Stimulated activated CD4-positive, alpha-beta T cell treated with anti-CD3 and anti-CD28 coated beads, TNF-alpha, amount 100 ng/mL, for 4 hours (primary cell): Measurements from ENCODE around the gene ZACN.
A peak's percentile ranks its signal among the peaks of the same experiment; 100 is the strongest.

Experiments
- DNase-seq, 3 experiments: peaks; one replicate each; pipeline ENCODE4 v3.0.0-alpha.2; 2020; ENCODE audit warnings: low read depth in 3 of 3

ZACN gene

GRCh38 chr17:76102944-76103273, 23.9 kb downstream of the ZACN start:
- DNase-seq, result no peak

DNA sequence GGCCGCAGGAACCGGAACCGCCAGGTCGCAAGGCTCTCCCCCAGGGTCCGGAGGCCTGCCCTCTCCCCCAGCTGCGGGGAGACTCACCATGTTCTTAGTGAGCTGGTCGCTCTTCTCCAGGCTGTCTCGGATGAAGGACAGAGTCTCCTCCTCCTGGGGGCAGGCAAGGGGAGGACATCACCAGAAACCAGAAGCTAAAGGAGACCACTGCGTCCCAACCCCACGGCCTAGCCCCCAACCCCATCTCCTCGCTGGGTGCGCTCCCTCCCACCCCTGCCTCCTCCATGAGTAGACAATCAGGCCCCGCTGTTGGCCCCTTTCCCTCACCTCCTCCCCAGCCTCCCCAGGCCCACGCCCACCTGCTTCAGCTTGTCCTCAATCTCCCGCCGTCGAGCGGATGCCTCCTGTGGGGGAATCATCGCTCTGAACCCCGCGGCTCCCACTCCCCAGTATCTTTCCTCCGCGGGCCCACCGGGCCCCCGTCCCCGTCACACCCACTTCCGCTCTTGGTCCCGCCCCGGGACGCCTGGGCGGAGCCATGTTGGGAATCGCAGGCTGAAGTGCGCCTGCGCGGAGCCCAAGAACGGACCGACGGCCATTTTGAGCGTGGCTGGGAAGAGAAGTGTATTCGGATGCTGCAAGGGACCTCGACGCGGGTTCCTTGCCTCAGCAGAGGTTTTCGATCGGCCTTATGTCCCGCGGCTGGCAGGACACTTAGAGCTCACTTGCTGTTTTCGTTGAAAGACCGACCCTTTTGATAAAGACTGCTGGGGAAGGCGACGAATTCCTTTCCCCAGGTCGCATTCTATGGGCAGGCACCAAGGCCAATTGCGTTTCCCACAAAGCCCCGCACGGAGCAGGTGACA, 24.5 kb downstream of the ZACN start, which contains the start of gene EXOC7:
Gene EXOC7 (minus strand): TSS at position 514 of the 866 bp plus-strand sequence. CDS start 95 bp downstream, at position 419.
- peak; percentile 86 to 89 (median 89) for DNase-seq

- DNase-seq, result peak in 1 of 3 experiments; percentile 23
Observed at GRCh38 chr17:76104140-76104895, 25.3 kb downstream of the ZACN start.

- DNase-seq, result no peak
Observed at GRCh38 chr17:76104896-76105231, 25.9 kb downstream of the ZACN start.

DNA sequence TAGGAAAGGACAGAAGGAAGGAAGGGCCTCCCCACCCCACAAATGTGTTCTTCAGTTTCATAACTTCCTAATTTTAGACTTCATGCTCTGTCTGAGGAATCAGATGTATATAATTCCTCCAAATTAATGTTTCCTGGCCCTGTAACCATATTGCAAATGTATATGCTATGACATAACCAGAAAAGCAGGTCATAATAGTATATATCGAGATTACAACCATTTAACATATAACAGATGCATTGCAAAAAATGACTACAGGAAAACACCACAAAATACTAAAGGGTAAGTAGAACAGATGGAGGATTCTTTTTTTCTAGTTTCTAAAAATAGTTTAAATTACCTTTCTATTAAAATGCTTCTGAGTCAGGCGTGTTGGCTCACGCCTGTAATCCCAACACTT, 27.7 kb downstream of the ZACN start:
- DNase-seq, result no peak

DNA sequence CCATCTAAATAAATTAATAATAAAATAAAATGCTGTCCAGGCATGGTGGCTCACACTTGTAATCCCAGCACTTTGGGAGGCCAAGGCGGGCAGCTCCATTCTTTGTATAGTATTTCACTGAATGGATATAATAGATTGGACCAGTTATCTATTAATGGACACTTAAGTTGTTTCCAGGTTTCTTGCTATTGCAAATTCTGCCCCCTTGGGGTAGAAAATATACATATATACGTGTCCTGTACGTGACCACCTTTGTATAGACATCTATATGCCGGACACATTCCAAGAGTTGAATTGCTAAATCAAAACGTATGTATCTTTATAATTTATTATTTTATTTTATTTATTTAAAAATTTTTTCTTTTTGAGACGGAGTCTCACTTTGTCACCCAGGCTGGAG, 28.5 kb downstream of the ZACN start:
- no peak for DNase-seq

- no peak for DNase-seq
Observed at GRCh38 chr17:76111956-76112355, 33.0 kb downstream of the ZACN start.

- no peak for DNase-seq
Observed at GRCh38 chr17:76115138-76115754, 36.3 kb downstream of the ZACN start.

DNA sequence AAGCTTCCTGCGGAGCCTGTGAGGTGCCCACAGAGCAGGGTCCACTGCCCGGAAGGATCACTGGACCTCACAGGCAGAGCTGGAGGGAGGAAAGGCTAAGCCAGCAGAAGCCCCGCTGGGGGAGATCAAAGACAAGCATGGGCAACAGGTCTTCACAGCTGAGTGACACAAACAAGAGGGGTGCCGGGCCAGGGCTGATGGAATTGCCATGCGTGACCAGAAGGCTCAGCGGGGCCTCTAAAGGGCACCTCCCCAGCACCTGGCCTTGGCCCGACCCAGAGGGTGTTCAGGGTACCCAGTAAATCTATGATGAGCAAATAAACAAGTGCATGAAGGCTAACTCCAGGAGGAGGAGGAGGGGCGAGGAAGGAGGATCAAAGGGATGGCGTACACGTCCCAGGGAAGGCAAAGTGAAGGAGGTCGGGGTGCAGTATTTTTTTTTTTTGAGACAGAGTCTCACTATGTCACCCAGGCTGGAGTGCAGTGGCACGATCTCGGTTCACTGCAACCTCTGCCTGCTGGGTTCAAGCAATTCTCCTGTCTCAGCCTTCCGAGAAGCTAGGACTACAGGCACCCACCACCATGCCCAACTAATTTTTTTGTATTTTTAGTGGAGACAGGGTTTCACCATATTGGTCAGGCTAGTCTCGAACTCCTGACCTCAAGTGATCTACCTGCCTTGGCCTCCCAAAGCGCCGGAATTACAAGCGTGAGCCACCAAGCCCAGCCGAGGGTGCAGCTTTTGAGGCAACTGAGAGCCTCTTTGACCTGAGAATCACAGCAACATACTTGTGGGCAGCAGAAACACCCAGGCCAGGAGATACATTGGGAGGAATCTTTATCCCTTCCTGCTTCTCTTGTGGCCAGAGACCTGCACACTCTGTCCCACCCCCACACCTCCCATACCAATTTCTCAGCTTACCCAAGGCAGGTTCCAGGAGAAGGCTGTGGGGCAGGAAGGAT, 40.7 kb downstream of the ZACN start:
- DNase-seq, result no peak

DNA sequence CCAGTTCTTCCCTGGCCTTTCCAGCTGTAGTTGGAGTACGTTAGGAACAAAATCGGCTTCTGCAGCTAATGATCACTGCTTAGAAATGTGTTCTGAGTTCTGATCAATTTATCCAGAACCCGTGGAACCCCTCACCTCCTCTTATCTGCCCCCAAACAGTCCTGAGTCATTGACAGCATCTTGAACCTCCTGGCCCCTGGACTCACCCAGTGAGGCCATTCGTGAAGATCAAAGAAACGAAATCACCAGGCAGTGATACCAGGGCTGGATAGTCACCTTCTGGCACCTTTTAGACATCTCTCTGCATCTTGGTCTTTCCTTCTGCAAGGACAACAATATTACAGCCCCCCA, 41.7 kb downstream of the ZACN start:
- DNase-seq, result no peak

- DNase-seq, result no peak
Observed at GRCh38 chr17:76121932-76122430, 43.0 kb downstream of the ZACN start.

DNA sequence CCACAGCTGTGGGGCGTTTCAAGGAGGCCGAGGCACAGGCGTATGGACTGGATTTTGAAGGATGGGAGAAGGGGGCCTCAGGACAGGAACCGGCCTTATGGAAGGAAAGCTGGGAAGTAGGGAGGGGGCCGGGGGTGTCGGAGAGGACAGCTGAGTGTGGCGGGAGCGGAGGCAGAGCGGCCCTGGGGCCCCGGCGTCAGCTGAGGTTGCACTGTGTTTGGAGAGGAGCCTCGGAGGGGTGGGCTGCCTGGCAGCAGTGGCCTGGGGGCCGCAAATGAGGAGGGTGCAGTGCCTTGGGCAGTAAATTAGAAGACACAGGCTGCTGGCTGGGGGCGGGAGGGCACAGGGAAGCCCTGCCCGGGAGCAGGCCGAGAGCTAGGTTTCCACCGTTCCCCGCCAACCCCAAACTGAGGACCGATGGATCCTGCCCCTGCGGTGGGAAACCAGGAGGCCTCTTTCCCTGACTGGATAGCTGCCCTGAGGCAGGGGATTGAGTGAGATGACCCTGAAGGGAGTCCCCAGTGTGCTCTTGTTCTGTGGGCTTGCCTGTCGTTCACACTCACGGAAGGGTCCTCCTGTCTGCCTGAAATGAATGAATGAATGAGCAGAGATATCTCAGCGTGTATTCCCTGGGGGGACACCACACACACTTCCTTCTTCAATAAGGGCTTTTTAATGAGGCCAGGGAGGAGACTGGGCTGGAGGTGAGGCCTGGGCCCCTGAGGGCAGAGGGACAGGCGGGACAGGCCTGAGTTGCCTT, 43.6 kb downstream of the ZACN start:
- no peak for DNase-seq

GRCh38 chr17:76123191-76123499, 44.2 kb downstream of the ZACN start:
- DNase-seq, result no peak

DNA sequence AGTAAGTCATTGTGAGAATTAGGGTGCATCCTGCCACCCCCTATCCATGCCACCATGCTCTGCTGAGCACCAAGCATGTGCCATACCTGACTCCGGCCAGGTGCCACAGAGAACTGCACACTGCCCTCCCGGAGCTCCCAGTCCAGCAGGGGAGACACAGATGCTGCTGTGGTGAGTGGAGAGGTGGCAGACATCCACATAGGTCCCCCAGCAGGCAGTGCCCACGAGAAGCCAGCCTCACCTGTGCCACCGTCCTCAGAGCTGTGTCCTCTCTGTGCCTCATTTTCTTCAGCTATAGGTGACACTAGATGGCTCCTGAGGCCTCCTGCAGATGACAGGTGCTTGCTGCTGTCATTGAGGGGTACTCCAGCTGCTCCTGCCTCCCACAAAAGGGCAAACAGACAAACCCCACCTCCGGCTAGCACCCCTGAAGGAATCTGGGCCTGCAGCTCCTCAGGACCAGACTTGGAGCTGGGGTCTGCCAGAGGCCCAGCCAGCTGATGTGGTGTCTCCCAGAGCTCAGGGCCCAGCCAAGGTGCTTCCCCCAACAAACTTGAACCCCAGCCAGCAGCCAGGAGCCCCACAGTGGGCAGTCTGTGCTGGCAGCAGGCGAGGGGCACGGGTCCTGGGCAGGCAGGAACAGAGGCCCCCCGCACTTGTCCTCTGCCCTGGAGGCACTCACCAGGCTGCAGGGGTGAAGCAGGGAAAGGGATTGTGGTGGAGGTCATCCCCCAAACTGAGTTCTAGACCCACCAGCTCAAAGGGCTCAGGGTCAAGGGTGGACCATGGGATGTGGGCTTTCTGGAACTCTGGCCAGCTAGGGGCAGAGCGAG, 45.0 kb downstream of the ZACN start:
- DNase-seq, result no peak

- no peak for DNase-seq
Observed at GRCh38 chr17:76124582-76125390, 45.8 kb downstream of the ZACN start.

DNA sequence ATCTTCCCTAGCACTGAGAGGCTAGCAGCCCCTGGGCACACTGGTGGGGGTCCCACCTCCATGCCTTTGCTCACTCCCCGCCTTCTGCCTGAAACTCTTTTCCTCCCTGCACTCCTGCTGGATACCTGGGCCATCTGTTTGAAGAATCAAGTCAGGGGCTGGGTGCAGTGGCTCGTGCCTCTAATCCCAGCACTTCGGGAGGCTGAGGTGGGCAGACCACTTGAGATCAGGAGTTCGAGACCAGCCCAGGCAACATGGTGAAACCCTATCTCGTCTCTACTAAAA, 46.4 kb downstream of the ZACN start:
- DNase-seq, result no peak

GRCh38 chr17:76125922-76126321, 46.9 kb downstream of the ZACN start:
- no peak for DNase-seq

DNA sequence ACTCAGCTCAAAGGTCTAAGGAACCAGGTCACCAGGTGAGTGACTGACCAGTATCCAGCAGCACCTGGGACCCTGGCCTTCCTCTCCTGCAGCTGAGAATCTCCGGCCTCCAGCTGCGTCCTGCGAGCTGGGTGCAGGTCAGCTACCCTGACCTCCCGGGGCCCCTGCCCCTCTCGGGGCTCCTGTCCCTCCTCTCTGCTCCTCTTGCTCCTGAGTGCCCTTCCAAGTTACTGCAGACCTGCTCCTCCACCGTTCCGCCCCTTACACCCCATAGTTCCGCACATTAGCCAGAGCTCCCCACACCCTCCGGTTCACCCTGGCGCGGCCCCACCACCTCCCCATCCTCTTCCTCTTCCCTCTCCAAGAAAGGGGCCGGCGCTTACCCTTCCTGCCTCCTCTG, 51.5 kb downstream of the ZACN start:
- no peak for DNase-seq

- DNase-seq, result no peak
Observed at GRCh38 chr17:76131051-76131691, 52.2 kb downstream of the ZACN start.
